Osteoblast (primary cell): Measurements from ENCODE around the gene ANO10. TPM values are rescaled to one million over a fixed set of nuclear protein-coding genes. Genes with fewer than 3 reads are reported as not detected.
"Not testable (repeated sequence)": the region's sequence is repeated elsewhere in the genome, so short reads cannot be mapped to it uniquely, and the experiment has no call there.

Source experiments
- DNase-seq: peaks from one replicate; pipeline ENCODE4 v3.0.0; 2011; ENCODE audit warnings: low spot score, mixed read lengths; ENCODE audit not compliant: insufficient read length; ENCODE audit errors: missing footprints
- H2AFZ ChIP-seq: 2 replicates; pipeline ENCODE4 v1.6.0; 2011; ENCODE audit warnings: mild to moderate bottlenecking, low read length
- H3K27ac ChIP-seq: 2 replicates; pipeline ENCODE4 v1.5.1; 2011; ENCODE audit warnings: mild to moderate bottlenecking, low read depth, low read length, moderate library complexity
- H3K27me3 ChIP-seq: 2 replicates; pipeline ENCODE4 v1.6.0; 2012; ENCODE audit warnings: mild to moderate bottlenecking, control low read depth, inconsistent platforms, low read length, moderate library complexity; ENCODE audit not compliant: insufficient read depth
- H3K36me3 ChIP-seq: 2 replicates; pipeline ENCODE4 v1.5.1; 2011; ENCODE audit warnings: mild to moderate bottlenecking, low read length, control low read depth, moderate library complexity; ENCODE audit not compliant: insufficient read depth
- H3K4me1 ChIP-seq: 2 replicates; pipeline ENCODE4 v1.5.1; 2011; ENCODE audit warnings: mild to moderate bottlenecking, low read length, control low read depth, moderate library complexity; ENCODE audit not compliant: insufficient read depth
- H3K4me2 ChIP-seq: 2 replicates; pipeline ENCODE4 v1.6.0; 2011; ENCODE audit warnings: mild to moderate bottlenecking, low read length; ENCODE audit not compliant: insufficient read depth
- H3K4me3 ChIP-seq: fragments of 200-600 bp; sonication (generic); 3 replicates; pipeline ENCODE4 v1.5.1; 2012; ENCODE audit warnings: mild to moderate bottlenecking, low read length, inconsistent platforms; ENCODE audit not compliant: insufficient read depth
- H3K79me2 ChIP-seq: 2 replicates; pipeline ENCODE4 v1.6.0; 2012; ENCODE audit warnings: mild to moderate bottlenecking, low read length, control low read depth, inconsistent platforms; ENCODE audit not compliant: insufficient read depth
- H3K9me3 ChIP-seq: 2 replicates; pipeline ENCODE4 v1.5.1; 2011; ENCODE audit warnings: low read depth, low read length, control low read depth
- H4K20me1 ChIP-seq: 2 replicates; pipeline ENCODE4 v1.6.0; 2012; ENCODE audit warnings: mild to moderate bottlenecking, low read length, control low read depth; ENCODE audit not compliant: insufficient read depth
- CTCF ChIP-seq: IDR thresholded peaks from 2 replicates; pipeline ENCODE4 v1.5.1; 2011; ENCODE audit warnings: mild to moderate bottlenecking, low read depth, low read length, moderate library complexity; ENCODE audit errors: extremely low read depth
- total RNA-seq: library from RNA; depleted of rRNA; stranded (reverse); fragments of >200 nt; gene quantifications from 2 replicates; pipeline ENCODE4 v1.2.3, GENCODE V29; 2012

Gene ANO10
- 55.7 and 56.9 TPM in 2 replicates for total RNA-seq

GRCh38 chr3:43621656-43622432, at the start of gene ANO10:
ANO10 (minus strand) TSS chr3:43622011; CDS start chr3:43605852, 16,159 bp downstream.
- peak; percentile 97 for DNase-seq
- Histone ChIP-seq H3K36me3 (no peaks in the 10 kb centered on the region), H3K4me3 (peak within 1 kb of the TSS; percentile 91), H3K4me2 (peak within 1 kb of the TSS; percentile 93), H2AFZ (peak within 1 kb of the TSS; percentile 96), H3K27ac (peak within 1 kb of the TSS; percentile 60), H3K9me3 (no peaks in the 10 kb centered on the region), H3K4me1 (peaks cover 13% of the 10 kb centered on the region), H3K27me3 (no peaks in the 10 kb centered on the region), H4K20me1 (peaks cover 6% of the 10 kb centered on the region), H3K79me2 (peaks cover 39% of the 10 kb centered on the region)
- no peak for TF ChIP-seq CTCF

DNA sequence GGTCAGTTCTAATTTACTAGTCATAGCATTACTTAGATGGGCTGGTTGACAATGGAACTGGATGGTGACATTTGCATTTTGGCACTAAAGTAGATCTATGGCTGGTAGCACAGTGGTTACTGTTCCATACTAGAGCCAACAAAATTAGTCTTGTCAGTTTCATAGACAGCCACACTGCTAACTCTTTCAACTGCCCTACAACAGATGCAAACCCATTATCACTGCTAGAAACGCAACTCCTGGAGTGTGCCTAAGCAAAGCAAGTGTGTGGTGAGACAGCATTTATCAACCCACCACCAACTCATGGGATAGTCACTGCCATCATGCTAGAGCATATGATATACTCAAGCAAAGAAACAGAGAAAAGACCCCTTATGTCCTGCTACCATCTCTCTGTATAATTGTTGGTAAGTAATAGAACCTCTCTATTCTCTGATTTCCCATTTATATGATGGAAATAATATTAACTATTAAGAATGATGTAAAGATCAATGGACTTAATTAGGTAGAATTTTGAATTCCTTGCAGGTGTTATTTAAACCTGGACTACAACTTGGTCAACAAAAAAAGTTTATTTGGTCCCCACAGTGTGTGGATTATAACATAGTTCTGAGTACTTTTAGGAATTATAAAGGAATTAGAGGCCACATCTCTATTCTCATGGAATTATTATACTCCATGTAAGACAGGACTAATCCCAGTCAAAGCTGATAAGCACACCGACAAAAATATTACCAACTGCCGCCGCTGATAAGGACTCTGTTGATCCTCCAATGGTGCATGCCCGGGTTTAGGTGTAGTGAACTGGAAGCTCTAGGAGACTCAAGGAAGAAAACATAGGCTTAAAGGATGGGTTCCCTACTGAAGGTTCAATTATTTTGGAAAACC, 49.1 kb upstream of the ANO10 start:
- Histone ChIP-seq H4K20me1 (no peaks in the 10 kb centered on the region), H3K27me3 (no peaks in the 10 kb centered on the region), H3K36me3 (no peaks in the 10 kb centered on the region), H3K4me3 (no peak overlapping the region), H3K9me3 (no peaks in the 10 kb centered on the region), H3K27ac (no peak overlapping the region), H3K4me1 (no peaks in the 10 kb centered on the region), H2AFZ (no peak overlapping the region), H3K4me2 (no peak overlapping the region), H3K79me2 (no peaks in the 10 kb centered on the region)
- no peak for DNase-seq
- no peak for TF ChIP-seq CTCF

DNA sequence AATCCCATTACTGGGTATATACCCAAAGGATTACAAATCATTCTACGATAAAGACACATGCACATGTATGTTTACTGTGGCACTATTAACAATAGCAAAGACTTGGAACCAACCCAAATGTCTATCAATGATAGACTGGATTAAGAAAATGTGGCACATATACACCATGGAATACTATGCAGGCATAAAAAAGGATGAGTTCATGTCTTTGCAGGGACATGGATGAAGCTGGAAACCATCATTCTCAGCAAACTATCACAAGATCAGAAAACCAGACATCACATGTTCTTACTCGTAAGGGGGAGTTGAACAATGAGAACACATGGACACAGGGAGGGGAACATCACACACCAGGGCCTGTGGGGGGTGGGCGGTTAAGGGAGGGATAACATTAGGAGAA, 43.2 kb upstream of the ANO10 start:
- not testable (repeated sequence) for H3K36me3 ChIP-seq, H3K27me3 ChIP-seq, H3K79me2 ChIP-seq, H3K4me1 ChIP-seq, H3K4me2 ChIP-seq, H2AFZ ChIP-seq, DNase-seq, H3K9me3 ChIP-seq, H4K20me1 ChIP-seq, H3K27ac ChIP-seq, H3K4me3 ChIP-seq

DNA sequence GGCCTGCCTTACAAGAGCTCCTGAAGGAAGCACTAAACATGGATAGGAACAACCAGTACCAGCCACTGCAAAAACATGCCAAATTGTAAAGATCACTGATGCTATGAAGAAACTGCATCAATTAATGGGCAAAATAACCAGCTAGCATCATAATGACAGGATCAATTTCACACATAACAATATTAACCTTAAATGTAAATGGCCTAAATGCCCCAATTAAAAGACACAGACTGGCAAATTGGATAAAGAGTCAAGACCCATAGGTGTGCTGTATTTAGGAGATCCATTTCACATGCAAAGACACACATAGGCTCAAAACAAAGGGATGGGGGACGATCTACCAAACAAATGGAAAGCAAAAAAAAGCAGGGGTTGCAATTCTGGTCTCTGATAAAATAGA, 39.6 kb upstream of the ANO10 start:
- not testable (repeated sequence) for DNase-seq, H3K27ac ChIP-seq, H3K4me1 ChIP-seq, H2AFZ ChIP-seq, H3K9me3 ChIP-seq, H3K79me2 ChIP-seq, H4K20me1 ChIP-seq, H3K36me3 ChIP-seq, H3K4me3 ChIP-seq, H3K27me3 ChIP-seq, H3K4me2 ChIP-seq
